Stomach (tissue), 9 donors: ENCODE results near the gene KCNJ14. TPM values are rescaled to one million over a fixed set of nuclear protein-coding genes. Genes with fewer than 3 reads are reported as not detected.

Experiments
- DNase-seq, 2 donors: peaks; one replicate each; pipeline versions ENCODE4 v3.0.0 to v3.0.0-alpha.2; 2013 to 2019
- H3K27ac ChIP-seq, 5 donors: fragments of 200-600 bp in 4 of 5; sonication (generic) in 4 of 5; one replicate each; pipeline ENCODE4 v1.5.1; 2013 to 2019; ENCODE audit warnings: mild to moderate bottlenecking in 1 of 5, moderate library complexity in 1 of 5
- H3K27me3 ChIP-seq, 3 donors: fragments of 200-600 bp; sonication (generic); one replicate each; pipeline ENCODE4 v1.5.1; 2017 to 2019; ENCODE audit warnings: mixed run types in 1 of 3
- H3K36me3 ChIP-seq, 4 donors: fragments of 200-600 bp; sonication (generic); 1 replicate in 3 of 4; 2 replicates in 1 of 4; pipeline ENCODE4 v1.5.1; 2016 to 2019
- H3K4me1 ChIP-seq, 4 donors: fragments of 200-600 bp; sonication (generic); one replicate each; pipeline ENCODE4 v1.5.1; 2016 to 2019
- H3K4me3 ChIP-seq, 4 donors: fragments of 200-600 bp; sonication (generic) in 3 of 4; one replicate each; pipeline ENCODE4 v1.5.1; 2016 to 2019; ENCODE audit warnings: mild to moderate bottlenecking in 1 of 4
- H3K9me3 ChIP-seq, 4 donors: fragments of 200-600 bp; sonication (generic); one replicate each; pipeline ENCODE4 v1.5.1; 2016 to 2019
- CTCF ChIP-seq, 7 experiments: fragments of 450-650 bp in 4 of 7; fragments of 200-600 bp in 3 of 7; sonication (generic) in 3 of 7; IDR thresholded peaks; one replicate each; pipeline ENCODE4 v1.5.1; 2016 to 2019; ENCODE audit warnings: antibody characterized with exemption in 7 of 7, control low read depth in 2 of 7, mild to moderate bottlenecking in 1 of 7
- EP300 ChIP-seq: sonication (generic); formaldehyde crosslinking; IDR thresholded peaks from one replicate; pipeline ENCODE4 v1.6.1; 2017; ENCODE audit warnings: antibody characterized with exemption
- POLR2A ChIP-seq, 4 donors: fragments of 450-650 bp; IDR thresholded peaks; one replicate each; pipeline ENCODE4 v1.6.1; 2016; ENCODE audit warnings: antibody characterized with exemption in 4 of 4, control low read depth in 2 of 4, mild to moderate bottlenecking in 1 of 4, moderate library complexity in 1 of 4
- POLR2AphosphoS5 ChIP-seq, 3 donors: sonication (generic); formaldehyde crosslinking; IDR thresholded peaks; one replicate each; pipeline ENCODE4 v1.6.1; 2016; ENCODE audit warnings: antibody characterized with exemption in 3 of 3
- WGBS, 5 donors: extraction: QIAGEN DNeasy Blood & Tissue Kit in 3 of 5; methylation state at CpG; one replicate each; pipeline versions ENCODE4 v1.1.5 to v1.1.7; 2013 to 2018; 5-methylcytosine and 5-hydroxymethylcytosine counted together
- intact Hi-C: fragments of 100-400 bp; cut with DNase I; formaldehyde crosslinking; loops from one replicate; pipeline ENCODE4 v1.15.1; 2023; ENCODE audit warnings: low total_unique reads
- polyA plus RNA-seq, 3 donors: library from polyadenylated mRNA; stranded (reverse); fragments of 200-250 nt; gene quantifications; one replicate each; pipeline ENCODE4 v1.2.3, GENCODE V29; 2013
- total RNA-seq, 5 donors: library from RNA; depleted of rRNA; stranded (reverse); fragments of >200 nt; gene quantifications; one replicate each; pipeline versions ENCODE4 v1.1.0 to v1.2.3, GENCODE V29; 2014 to 2016
- donor health status: healthy with polysubstance abuse.
- donor health status: Bipolar disorder and iron deficiency.
- donor health status: healthy.

Gene KCNJ14
- total and polyA plus RNA-seq, 8 donors = 0.19 to 4.6 (median 0.92) TPM; not detected in 3

- intact Hi-C loops = no loop called here
- no peak for DNase-seq
- WGBS, 5 donors = 88 to 95% (median 93%) methylated on average over 20 to 22 of the region's 22 CpGs
- H3K4me3 ChIP-seq = no peak overlapping the region
- peaks cover 47 to 87% (median 84%) of the 10 kb centered on the region in 4 donors for H3K36me3 ChIP-seq
- no peak overlapping the region for H3K27ac ChIP-seq
- peaks cover 0 to 18% (median 9%) of the 10 kb centered on the region in 4 donors for H3K4me1 ChIP-seq
- TF ChIP-seq CTCF (IDR thresholded peaks at IDR 0.05) = no peak
- no peak for TF ChIP-seq POLR2AphosphoS5 (IDR thresholded peaks at IDR 0.05)
- no peak for TF ChIP-seq EP300
- no peak for TF ChIP-seq POLR2A (IDR thresholded peaks at IDR 0.05)
- H3K9me3 ChIP-seq = no peaks in the 10 kb centered on the region
- H3K27me3 ChIP-seq = no peaks in the 10 kb centered on the region
Measured at GRCh38 chr19:48454150-48454730, 1.1 kb upstream of the KCNJ14 start.

- TF ChIP-seq CTCF (IDR thresholded peaks at IDR 0.05) = no peak
- TF ChIP-seq POLR2A (IDR thresholded peaks at IDR 0.05) = no peak
- TF ChIP-seq EP300 = no peak
- no peak for TF ChIP-seq POLR2AphosphoS5 (IDR thresholded peaks at IDR 0.05)
Measured at GRCh38 chr19:48455908-48456562, 661 bp downstream of the KCNJ14 start.

GRCh38 chr19:48456864-48457263, 1.5 kb downstream of the KCNJ14 start:
- Histone ChIP-seq H3K9me3 (no peaks in the 10 kb centered on the region), H3K36me3 (peaks cover 25 to 67% (median 61%) of the 10 kb centered on the region in 4 donors), H3K4me1 (peaks cover 0 to 18% (median 9%) of the 10 kb centered on the region in 4 donors), H3K27me3 (no peaks in the 10 kb centered on the region), H3K27ac (no peak overlapping the region), H3K4me3 (no peak overlapping the region)
- DNase-seq = no peak
- WGBS, 5 donors = 90 to 100% (median 97%) methylated on average over 4 of the region's 4 CpGs
- intact Hi-C loops = no loop called here
- TF ChIP-seq CTCF (IDR thresholded peaks at IDR 0.05) = no peak
- TF ChIP-seq EP300 = no peak
- TF ChIP-seq POLR2AphosphoS5 (IDR thresholded peaks at IDR 0.05) = no peak
- TF ChIP-seq POLR2A (IDR thresholded peaks at IDR 0.05) = no peak

More at GRCh38 chr19:48455908-48456562, 661 bp downstream of the KCNJ14 start:
- Histone ChIP-seq H3K4me3 (no peak overlapping the region), H3K4me1 (peaks cover 0 to 18% (median 9%) of the 10 kb centered on the region in 4 donors), H3K27ac (no peak overlapping the region), H3K36me3 (peaks cover 33 to 72% (median 66%) of the 10 kb centered on the region in 4 donors), H3K27me3 (no peaks in the 10 kb centered on the region), H3K9me3 (no peaks in the 10 kb centered on the region)
- 81 to 92% (median 89%) methylated on average over 11 of the region's 11 CpGs for WGBS, 5 donors
- DNase-seq = no peak
- intact Hi-C loops = no loop called here

- no peak overlapping the region for H3K27ac ChIP-seq
- peaks cover 0 to 7% (median 2%) of the 10 kb centered on the region in 4 donors for H3K4me1 ChIP-seq
- H3K36me3 ChIP-seq = peaks cover 17 to 62% (median 54%) of the 10 kb centered on the region in 4 donors
- TF ChIP-seq POLR2A (IDR thresholded peaks at IDR 0.05) (no peak), CTCF (IDR thresholded peaks at IDR 0.05) (no peak), POLR2AphosphoS5 (IDR thresholded peaks at IDR 0.05) (no peak), EP300 (no peak)
- no peaks in the 10 kb centered on the region for H3K27me3 ChIP-seq
- no peak overlapping the region for H3K4me3 ChIP-seq
- no peaks in the 10 kb centered on the region for H3K9me3 ChIP-seq
- 88 to 99% (median 92%) methylated on average over 2 of the region's 2 CpGs for WGBS, 5 donors
- DNase-seq = no peak
- intact Hi-C loops = no loop called here
Measured at GRCh38 chr19:48458016-48458415, 2.6 kb downstream of the KCNJ14 start.
